SK-N-SH (cell line): ENCODE results near the gene CTXND1. TPM values are rescaled to one million over a fixed set of nuclear protein-coding genes. Genes with fewer than 3 reads are reported as not detected.
A peak's percentile ranks its signal among the peaks of the same experiment; 100 is the strongest.

ENCODE experiments used
- CTCF ChIA-PET: fragments of 300-600, 350-600 bp; formaldehyde crosslinking; extraction: SDS; loops from one replicate; lab custom pipeline; 2021; lab: Yijun Ruan, JAX
- POLR2A ChIA-PET: fragments of 350-600 bp; sonication (Branson Sonifier 250); formaldehyde crosslinking; extraction: SDS; loops from one replicate; lab custom pipeline; 2020; ENCODE audit warnings: antibody characterized with exemption, inconsistent platforms; lab: Yijun Ruan, JAX
- DNase-seq: peaks from one replicate; pipeline ENCODE4 v3.0.0; 2012
- H2AFZ ChIP-seq: fragments of 200-600 bp; sonication (generic); 2 replicates; pipeline ENCODE4 v1.8.1; 2016; ENCODE audit warnings: antibody characterized with exemption, mild to moderate bottlenecking, low read depth
- H3F3A ChIP-seq: fragments of 200-600 bp; sonication (generic); replicated peaks from 2 replicates; pipeline ENCODE3; 2016; ENCODE audit warnings: antibody characterized with exemption, mild to moderate bottlenecking; ENCODE audit not compliant: insufficient read depth
- H3K27ac ChIP-seq, 2 experiments: fragments of 200-500 bp in 1 of 2; fragments of 200-600 bp in 1 of 2; sonication (Bioruptor generic) in 1 of 2; sonication (generic), shearing (Covaris generic) in 1 of 2; 2 replicates each; pipeline versions ENCODE4 v1.5.1 to v1.6.1; 2014 to 2016; ENCODE audit warnings: low read depth in 2 of 2, inconsistent platforms in 1 of 2, low read length in 1 of 2, mild to moderate bottlenecking in 1 of 2, mixed read lengths in 1 of 2
- H3K27me3 ChIP-seq: fragments of 200-600 bp; sonication (generic), shearing (Covaris generic); 2 replicates; pipeline ENCODE4 v1.6.1; 2016; ENCODE audit warnings: mixed run types; ENCODE audit not compliant: insufficient read depth
- H3K36me3 ChIP-seq, 2 experiments: fragments of 200-500 bp in 1 of 2; fragments of 200-600 bp in 1 of 2; sonication (Bioruptor generic) in 1 of 2; sonication (generic) in 1 of 2; replicated peaks in 1 of 2; 2 replicates each; pipeline versions ENCODE3 to v1.5.1; 2014 to 2016; ENCODE audit warnings: low read length in 1 of 2, mild to moderate bottlenecking in 1 of 2; ENCODE audit not compliant: insufficient read depth in 2 of 2, control insufficient read depth in 1 of 2
- H3K4me1 ChIP-seq, 2 experiments: fragments of 200-500 bp in 1 of 2; fragments of 200-600 bp in 1 of 2; sonication (Bioruptor generic) in 1 of 2; sonication (generic), shearing (Covaris generic) in 1 of 2; 2 replicates each; pipeline versions ENCODE4 v1.5.1 to v1.6.1; 2014 to 2016; ENCODE audit warnings: low read depth in 1 of 2, low read length in 1 of 2, mixed run types in 1 of 2; ENCODE audit not compliant: insufficient read depth in 2 of 2, control insufficient read depth in 1 of 2
- H3K4me2 ChIP-seq: fragments of 200-600 bp; sonication (generic), shearing (Covaris generic); 2 replicates; pipeline ENCODE4 v1.6.1; 2017; ENCODE audit warnings: mixed run types
- H3K4me3 ChIP-seq, 2 experiments: fragments of 200-500 bp in 1 of 2; fragments of 200-600 bp in 1 of 2; sonication (Bioruptor generic) in 1 of 2; sonication (generic), shearing (Covaris generic) in 1 of 2; 2 replicates each; pipeline versions ENCODE4 v1.5.1 to v1.8.1; 2014 to 2016; ENCODE audit warnings: low read depth in 2 of 2, inconsistent platforms in 1 of 2, low read length in 1 of 2, mild to moderate bottlenecking in 1 of 2, mixed read lengths in 1 of 2, moderate library complexity in 1 of 2
- H3K79me2 ChIP-seq: fragments of 200-600 bp; sonication (generic); 2 replicates; pipeline ENCODE4 v1.8.1; 2017; ENCODE audit warnings: mild to moderate bottlenecking; ENCODE audit not compliant: insufficient read depth
- H3K9ac ChIP-seq: fragments of 200-600 bp; sonication (generic); 2 replicates; pipeline ENCODE4 v1.6.1; 2017; ENCODE audit warnings: mixed run types
- H3K9me2 ChIP-seq: fragments of 200-600 bp; sonication (generic); 2 replicates; pipeline ENCODE4 v1.6.1; 2017; ENCODE audit warnings: mixed run types
- H3K9me3 ChIP-seq: fragments of 200-600 bp; sonication (generic); 2 replicates; pipeline ENCODE4 v1.6.1; 2017; ENCODE audit warnings: mixed run types, mild to moderate bottlenecking, moderate library complexity
- H4K20me1 ChIP-seq: fragments of 200-600 bp; sonication (generic); 2 replicates; pipeline ENCODE4 v1.6.1; 2017; ENCODE audit warnings: mild to moderate bottlenecking, mixed run types; ENCODE audit not compliant: insufficient read depth
- EZH2phosphoT487 ChIP-seq: fragments of 200-600 bp; sonication (generic); IDR thresholded peaks from 2 replicates; pipeline ENCODE4 v1.6.1; 2017; ENCODE audit warnings: low read depth, mixed run types, mild to moderate bottlenecking, antibody characterized with exemption, moderate library complexity, borderline replicate concordance
- FOXM1 ChIP-seq: IDR thresholded peaks from 2 replicates; pipeline ENCODE4 v1.4.0; 2012; ENCODE audit warnings: low read depth, mild to moderate bottlenecking
- GABPA ChIP-seq: IDR thresholded peaks from 2 replicates; pipeline ENCODE4 v1.4.0; 2012; ENCODE audit warnings: low read depth, mild to moderate bottlenecking
- MEF2A ChIP-seq: IDR thresholded peaks from 2 replicates; pipeline ENCODE4 v1.4.0; 2012; ENCODE audit warnings: low read depth, borderline replicate concordance
- MXI1 ChIP-seq: IDR thresholded peaks from 2 replicates; pipeline ENCODE4 v1.6.1; 2012; ENCODE audit warnings: mild to moderate bottlenecking, low read depth, low read length, improper control_type of control experiment
- NFIC ChIP-seq: IDR thresholded peaks from 2 replicates; pipeline ENCODE4 v1.4.0; 2012; ENCODE audit warnings: borderline replicate concordance
- NRF1 ChIP-seq: IDR thresholded peaks from 2 replicates; pipeline ENCODE4 v1.6.1; 2012; ENCODE audit warnings: low read depth, mild to moderate bottlenecking, low read length
- RFX5 ChIP-seq: IDR thresholded peaks from 2 replicates; pipeline ENCODE4 v1.6.1; 2012; ENCODE audit warnings: mild to moderate bottlenecking, improper control_type of control experiment, low read length
- RXRA ChIP-seq: IDR thresholded peaks from 2 replicates; pipeline ENCODE4 v1.4.0; 2012; ENCODE audit warnings: low read depth, mild to moderate bottlenecking, borderline replicate concordance
- SMC3 ChIP-seq: IDR thresholded peaks from 2 replicates; pipeline ENCODE4 v1.6.1; 2012; ENCODE audit warnings: low read depth, low read length, improper control_type of control experiment
- WGBS: methylation state at CpG from one replicate; pipeline ENCODE4 v1.1.6; 2017; ENCODE audit warnings: low lambda C conversion rate; 5-methylcytosine and 5-hydroxymethylcytosine counted together
- polyA plus RNA-seq, 3 experiments: library from polyadenylated mRNA; depleted of rRNA; stranded (reverse); fragments of >200 nt; gene quantifications; 2 replicates each; pipeline ENCODE4 v1.2.3, GENCODE V29; 2012
- TF ChIP-seq, protein P1 (sequence below): IDR thresholded peaks from 2 replicates; pipeline ENCODE4 v1.4.0; 2012; ENCODE audit warnings: low read depth, borderline replicate concordance
- TF ChIP-seq, protein P2 (sequence below): IDR thresholded peaks from 2 replicates; pipeline ENCODE4 v1.4.0; 2012; ENCODE audit warnings: low read depth
- TF ChIP-seq, protein P3 (sequence below): fragments of 150-350 bp; IDR thresholded peaks from 2 replicates; pipeline ENCODE4 v1.6.1; 2016; ENCODE audit warnings: mild to moderate bottlenecking, low read depth, low read length

CTXND1 gene
- polyA plus RNA-seq, 1 of the 3 experiments (the other 2 are of a cell fraction), result not detected

DNA sequence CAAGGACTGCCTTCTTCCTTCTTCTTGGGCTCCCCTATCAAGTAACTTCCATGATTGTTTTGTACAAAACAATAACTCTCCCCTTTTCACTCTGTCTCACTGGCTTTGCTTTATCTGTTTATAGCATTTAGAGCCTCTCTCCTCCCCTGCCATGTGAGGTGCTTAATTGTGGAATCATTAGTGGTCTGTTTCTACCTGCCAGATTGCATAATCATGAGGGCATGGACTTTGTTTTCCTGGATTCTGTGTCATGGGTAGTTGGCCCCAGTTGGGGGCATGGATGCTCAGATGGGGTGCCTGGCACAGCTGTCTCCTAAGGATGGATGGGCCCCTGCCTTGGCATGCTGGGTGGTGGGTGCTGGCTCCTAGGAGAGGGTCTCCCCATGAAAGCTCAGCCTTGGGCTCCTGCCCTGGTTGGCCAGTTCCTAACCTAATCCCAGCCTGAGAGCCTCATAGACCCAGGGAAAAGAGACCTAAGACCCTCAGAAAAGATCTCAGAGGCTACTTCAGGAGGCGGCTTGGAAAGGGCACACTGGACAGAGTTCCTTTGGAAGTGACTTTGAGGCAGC, 8.0 kb upstream of the CTXND1 start:
- Histone ChIP-seq H2AFZ (no peak overlapping the region), H3F3A (no peaks in the 10 kb centered on the region), H3K27ac (no peak overlapping the region), H3K4me3 (no peak overlapping the region), H3K9me3 (no peaks in the 10 kb centered on the region), H3K79me2 (no peaks in the 10 kb centered on the region), H3K4me2 (no peak overlapping the region), H3K9me2 (no peaks in the 10 kb centered on the region), H3K36me3 (no peaks in the 10 kb centered on the region)
- DNase-seq, result no peak
- CTCF ChIA-PET, result no interaction called here
- 71% methylated on average over 1 of the region's 1 CpG for WGBS
- TF ChIP-seq FOXM1, result no peak
- TF ChIP-seq RXRA, result no peak
- TF ChIP-seq, protein P1, sequence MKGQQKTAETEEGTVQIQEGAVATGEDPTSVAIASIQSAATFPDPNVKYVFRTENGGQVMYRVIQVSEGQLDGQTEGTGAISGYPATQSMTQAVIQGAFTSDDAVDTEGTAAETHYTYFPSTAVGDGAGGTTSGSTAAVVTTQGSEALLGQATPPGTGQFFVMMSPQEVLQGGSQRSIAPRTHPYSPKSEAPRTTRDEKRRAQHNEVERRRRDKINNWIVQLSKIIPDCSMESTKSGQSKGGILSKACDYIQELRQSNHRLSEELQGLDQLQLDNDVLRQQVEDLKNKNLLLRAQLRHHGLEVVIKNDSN, result no peak
- TF ChIP-seq NFIC, result no peak
- TF ChIP-seq, protein P2, sequence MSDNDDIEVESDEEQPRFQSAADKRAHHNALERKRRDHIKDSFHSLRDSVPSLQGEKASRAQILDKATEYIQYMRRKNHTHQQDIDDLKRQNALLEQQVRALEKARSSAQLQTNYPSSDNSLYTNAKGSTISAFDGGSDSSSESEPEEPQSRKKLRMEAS, result no peak
- TF ChIP-seq, protein P3, sequence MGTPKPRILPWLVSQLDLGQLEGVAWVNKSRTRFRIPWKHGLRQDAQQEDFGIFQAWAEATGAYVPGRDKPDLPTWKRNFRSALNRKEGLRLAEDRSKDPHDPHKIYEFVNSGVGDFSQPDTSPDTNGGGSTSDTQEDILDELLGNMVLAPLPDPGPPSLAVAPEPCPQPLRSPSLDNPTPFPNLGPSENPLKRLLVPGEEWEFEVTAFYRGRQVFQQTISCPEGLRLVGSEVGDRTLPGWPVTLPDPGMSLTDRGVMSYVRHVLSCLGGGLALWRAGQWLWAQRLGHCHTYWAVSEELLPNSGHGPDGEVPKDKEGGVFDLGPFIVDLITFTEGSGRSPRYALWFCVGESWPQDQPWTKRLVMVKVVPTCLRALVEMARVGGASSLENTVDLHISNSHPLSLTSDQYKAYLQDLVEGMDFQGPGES, result no peak
- TF ChIP-seq MXI1, result no peak
- TF ChIP-seq MEF2A, result no peak
- TF ChIP-seq RFX5, result no peak
- TF ChIP-seq GABPA, result no peak
- TF ChIP-seq NRF1, result no peak
- TF ChIP-seq, all 33 proteins: peak for 0
- Histone ChIP-seq H3K4me1 (no peaks in the 10 kb centered on the region), H4K20me1 (no peaks in the 10 kb centered on the region), H3K9ac (no peak overlapping the region), H3K27me3 (peaks cover 6% of the 10 kb centered on the region)
- POLR2A ChIA-PET, result no interaction called here

DNA sequence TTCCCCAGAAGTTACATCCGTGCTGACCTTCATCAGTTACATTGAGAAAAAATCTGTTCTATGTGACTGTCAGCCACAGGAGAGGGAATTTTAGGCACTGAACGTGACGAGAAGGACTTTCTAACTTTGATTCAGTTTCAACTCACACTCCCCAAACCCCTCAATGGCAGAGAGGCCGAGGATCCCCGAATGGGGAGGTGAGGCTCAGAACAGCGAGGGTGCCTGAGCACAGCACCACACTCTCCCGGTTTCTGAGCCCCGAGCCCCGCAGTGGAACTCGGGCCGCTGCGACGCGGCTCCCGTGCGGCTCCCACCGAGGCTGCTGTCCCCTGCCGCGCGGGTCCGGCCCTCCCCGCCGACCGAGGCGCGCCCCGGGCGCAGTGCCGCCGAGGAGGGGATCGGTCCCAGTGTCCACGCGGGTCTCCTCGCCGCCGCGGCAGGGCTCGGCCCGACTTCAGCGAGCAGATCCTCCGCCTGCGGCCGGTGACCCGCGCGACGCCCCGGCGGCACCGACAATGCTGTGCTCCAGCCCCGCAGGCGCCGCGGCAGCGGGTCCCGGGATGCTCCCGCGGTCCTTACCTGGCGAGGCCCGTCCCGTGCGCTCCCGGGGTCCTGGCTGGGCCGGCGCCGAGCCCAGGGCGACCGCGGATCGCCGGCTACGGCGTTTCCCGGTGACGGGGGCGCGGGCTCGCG, 439 bp downstream of the CTXND1 start:
- H3F3A ChIP-seq, result no peaks in the 10 kb centered on the region
- H3K9me3 ChIP-seq, result no peaks in the 10 kb centered on the region
- peaks cover 0 to 3% of the 10 kb centered on the region in 2 experiments; a peak in 1 of 4 replicates for H3K4me1 ChIP-seq
- peak overlapping the region; percentile 39 to 46; a peak in 3 of 4 replicates for H3K4me3 ChIP-seq
- H2AFZ ChIP-seq, result no peak overlapping the region
- no peaks in the 10 kb centered on the region for H4K20me1 ChIP-seq
- H3K27ac ChIP-seq, result no peak overlapping the region
- DNase-seq, result peak; percentile 75
- no peaks in the 10 kb centered on the region for H3K36me3 ChIP-seq
- CTCF ChIA-PET, result interaction anchor here (1.0 to 1.9 kb wide), 3 partner anchors 10 to 12 kb away, joined by 3 to 7 read pairs (median 4); no protein-coding TSS in a partner anchor
- POLR2A ChIA-PET, result no interaction called here
- TF ChIP-seq MEF2A (no peak), EZH2phosphoT487 (peak; percentile 48; the same call in 1 of the 2 replicates), SMC3 (no peak)
- H3K9me2 ChIP-seq, result no peaks in the 10 kb centered on the region
- no peak overlapping the region for H3K9ac ChIP-seq
- peaks cover 55% of the 10 kb centered on the region; the same call in 1 of the 2 replicates for H3K27me3 ChIP-seq
- no peaks in the 10 kb centered on the region for H3K79me2 ChIP-seq
- peak overlapping the region; percentile 67 for H3K4me2 ChIP-seq
- WGBS, result 8% methylated on average over 6 of the region's 79 CpGs
